Measurements from ENCODE around the gene GABPB1.

GABPB1 gene

DNA sequence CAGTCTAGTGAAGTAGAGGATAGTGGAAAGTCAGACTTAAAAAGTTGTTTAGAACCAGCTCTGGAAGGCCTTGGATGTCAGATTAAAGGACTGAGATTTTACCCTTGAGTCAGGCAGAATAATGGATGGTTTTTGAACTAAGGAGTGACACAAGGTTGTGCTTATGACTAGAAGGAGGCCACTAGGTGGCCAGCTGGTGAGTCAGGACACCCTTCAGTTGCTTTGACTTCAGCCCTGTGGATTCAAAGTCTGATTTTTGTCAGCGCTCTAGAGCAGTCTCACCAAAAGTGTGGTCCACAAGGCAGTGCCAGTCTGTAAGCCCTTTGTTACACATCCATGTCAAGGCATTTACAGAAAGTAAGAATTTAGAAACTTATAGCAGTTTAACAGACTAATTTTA lies 3.8 kb upstream of the GABPB1 start:
- Histone ChIP-seq H3K9me3 (ENCODE audit: insufficient read depth, low read length) (no peaks in the 10 kb centered on the region), H3K4me3 (ENCODE audit: low read length) (no peak overlapping the region), H3K4me1 (ENCODE audit: low read length) (peaks cover 10% of the 10 kb centered on the region), H2AFZ (ENCODE audit: low read depth, low read length) (no peak overlapping the region), H3K4me2 (ENCODE audit: low read length) (no peak overlapping the region), H3K27ac (ENCODE audit: low read length) (no peak overlapping the region), H3K9ac (ENCODE audit: low read length) (no peak overlapping the region), H3K27me3 (ENCODE audit: low read depth, low read length) (no peaks in the 10 kb centered on the region), H3K36me3 (replicated peaks; ENCODE audit: low read depth, low read length) (peaks cover 44% of the 10 kb centered on the region), H4K20me1 (ENCODE audit: insufficient read depth, low read length) (0 out of 2 replicates have a peak, but pooled peaks cover 6% of the 10 kb centered on the region), H3K79me2 (ENCODE audit: low read length) (peaks cover 48% of the 10 kb centered on the region)
- no peak for TF ChIP-seq EZH2phosphoT487 (IDR thresholded peaks at IDR 0.05; ENCODE audit: low read depth)
- TF ChIP-seq, protein P1, sequence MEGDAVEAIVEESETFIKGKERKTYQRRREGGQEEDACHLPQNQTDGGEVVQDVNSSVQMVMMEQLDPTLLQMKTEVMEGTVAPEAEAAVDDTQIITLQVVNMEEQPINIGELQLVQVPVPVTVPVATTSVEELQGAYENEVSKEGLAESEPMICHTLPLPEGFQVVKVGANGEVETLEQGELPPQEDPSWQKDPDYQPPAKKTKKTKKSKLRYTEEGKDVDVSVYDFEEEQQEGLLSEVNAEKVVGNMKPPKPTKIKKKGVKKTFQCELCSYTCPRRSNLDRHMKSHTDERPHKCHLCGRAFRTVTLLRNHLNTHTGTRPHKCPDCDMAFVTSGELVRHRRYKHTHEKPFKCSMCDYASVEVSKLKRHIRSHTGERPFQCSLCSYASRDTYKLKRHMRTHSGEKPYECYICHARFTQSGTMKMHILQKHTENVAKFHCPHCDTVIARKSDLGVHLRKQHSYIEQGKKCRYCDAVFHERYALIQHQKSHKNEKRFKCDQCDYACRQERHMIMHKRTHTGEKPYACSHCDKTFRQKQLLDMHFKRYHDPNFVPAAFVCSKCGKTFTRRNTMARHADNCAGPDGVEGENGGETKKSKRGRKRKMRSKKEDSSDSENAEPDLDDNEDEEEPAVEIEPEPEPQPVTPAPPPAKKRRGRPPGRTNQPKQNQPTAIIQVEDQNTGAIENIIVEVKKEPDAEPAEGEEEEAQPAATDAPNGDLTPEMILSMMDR (IDR thresholded peaks at IDR 0.05; ENCODE audit: low read depth, low read length), result peak; percentile 41

DNA sequence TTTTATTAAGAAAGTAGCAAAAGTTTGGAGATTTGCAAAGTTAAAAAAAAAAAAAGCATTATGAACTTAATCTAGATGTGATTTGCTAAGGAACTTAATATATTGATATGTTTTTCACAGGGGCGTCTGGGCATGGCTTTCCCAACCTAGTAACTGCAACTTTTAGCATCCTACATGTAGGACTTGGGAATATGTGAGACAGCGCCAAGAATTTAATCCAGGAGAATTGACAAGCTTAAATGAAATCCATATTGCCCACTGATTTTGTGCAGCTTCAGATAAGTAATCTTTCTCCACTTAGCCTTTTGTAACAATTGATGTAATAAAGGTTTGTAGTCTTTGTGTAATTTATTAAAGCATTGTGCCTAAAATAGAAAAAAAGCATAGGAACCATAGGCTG lies 982 bp upstream of the GABPB1 start:
- TF ChIP-seq EZH2phosphoT487 (IDR thresholded peaks at IDR 0.05; ENCODE audit: low read depth), result no peak
- TF ChIP-seq, protein P1 (IDR thresholded peaks at IDR 0.05; ENCODE audit: low read depth, low read length), result no peak
- peak overlapping the region; percentile 96 for H3K4me3 ChIP-seq (ENCODE audit: low read length)
- no peak overlapping the region for H2AFZ ChIP-seq (ENCODE audit: low read depth, low read length)
- H3K4me1 ChIP-seq (ENCODE audit: low read length), result peaks cover 21% of the 10 kb centered on the region
- no peaks in the 10 kb centered on the region for H3K27me3 ChIP-seq (ENCODE audit: low read depth, low read length)
- peak overlapping the region; percentile 70 for H3K4me2 ChIP-seq (ENCODE audit: low read length)
- H3K9me3 ChIP-seq (ENCODE audit: insufficient read depth, low read length), result no peaks in the 10 kb centered on the region
- peaks cover 20% of the 10 kb centered on the region for H4K20me1 ChIP-seq (ENCODE audit: insufficient read depth, low read length)
- H3K9ac ChIP-seq (ENCODE audit: low read length), result peak overlapping the region; percentile 97
- peaks cover 76% of the 10 kb centered on the region for H3K79me2 ChIP-seq (ENCODE audit: low read length)
- H3K36me3 ChIP-seq (replicated peaks; ENCODE audit: low read depth, low read length), result peaks cover 39% of the 10 kb centered on the region
- peak overlapping the region; percentile 88 for H3K27ac ChIP-seq (ENCODE audit: low read length)

DNA sequence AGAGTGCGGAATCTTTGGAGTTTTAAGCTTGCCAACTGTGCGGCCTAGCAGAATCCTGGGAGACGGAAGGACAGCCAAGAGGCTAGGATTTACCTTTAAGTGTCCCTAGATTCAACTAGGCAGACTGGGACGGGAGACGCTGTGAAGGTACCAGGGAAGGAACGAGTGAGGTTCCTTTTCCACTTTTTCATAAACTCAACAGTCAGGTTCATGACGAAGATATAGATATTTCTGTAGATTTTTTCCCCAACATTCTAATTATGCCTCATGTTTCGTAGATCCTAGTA lies 564 bp upstream of the GABPB1 start:
- Histone ChIP-seq H3K4me3 (ENCODE audit: low read length) (peak overlapping the region; percentile 96), H4K20me1 (ENCODE audit: insufficient read depth, low read length) (peaks cover 23% of the 10 kb centered on the region), H2AFZ (ENCODE audit: low read depth, low read length) (peak overlapping the region; percentile 10; the same call in 1 of the 2 replicates), H3K36me3 (replicated peaks; ENCODE audit: low read depth, low read length) (peaks cover 36% of the 10 kb centered on the region), H3K9ac (ENCODE audit: low read length) (peak overlapping the region; percentile 97), H3K27me3 (ENCODE audit: low read depth, low read length) (no peaks in the 10 kb centered on the region), H3K27ac (ENCODE audit: low read length) (peak overlapping the region; percentile 88), H3K4me2 (ENCODE audit: low read length) (peak overlapping the region; percentile 70), H3K9me3 (ENCODE audit: insufficient read depth, low read length) (no peaks in the 10 kb centered on the region), H3K4me1 (ENCODE audit: low read length) (peaks cover 26% of the 10 kb centered on the region), H3K79me2 (ENCODE audit: low read length) (peaks cover 81% of the 10 kb centered on the region)
- TF ChIP-seq EZH2phosphoT487 (IDR thresholded peaks at IDR 0.05; ENCODE audit: low read depth), result no peak
- TF ChIP-seq, protein P1 (IDR thresholded peaks at IDR 0.05; ENCODE audit: low read depth, low read length), result no peak

DNA sequence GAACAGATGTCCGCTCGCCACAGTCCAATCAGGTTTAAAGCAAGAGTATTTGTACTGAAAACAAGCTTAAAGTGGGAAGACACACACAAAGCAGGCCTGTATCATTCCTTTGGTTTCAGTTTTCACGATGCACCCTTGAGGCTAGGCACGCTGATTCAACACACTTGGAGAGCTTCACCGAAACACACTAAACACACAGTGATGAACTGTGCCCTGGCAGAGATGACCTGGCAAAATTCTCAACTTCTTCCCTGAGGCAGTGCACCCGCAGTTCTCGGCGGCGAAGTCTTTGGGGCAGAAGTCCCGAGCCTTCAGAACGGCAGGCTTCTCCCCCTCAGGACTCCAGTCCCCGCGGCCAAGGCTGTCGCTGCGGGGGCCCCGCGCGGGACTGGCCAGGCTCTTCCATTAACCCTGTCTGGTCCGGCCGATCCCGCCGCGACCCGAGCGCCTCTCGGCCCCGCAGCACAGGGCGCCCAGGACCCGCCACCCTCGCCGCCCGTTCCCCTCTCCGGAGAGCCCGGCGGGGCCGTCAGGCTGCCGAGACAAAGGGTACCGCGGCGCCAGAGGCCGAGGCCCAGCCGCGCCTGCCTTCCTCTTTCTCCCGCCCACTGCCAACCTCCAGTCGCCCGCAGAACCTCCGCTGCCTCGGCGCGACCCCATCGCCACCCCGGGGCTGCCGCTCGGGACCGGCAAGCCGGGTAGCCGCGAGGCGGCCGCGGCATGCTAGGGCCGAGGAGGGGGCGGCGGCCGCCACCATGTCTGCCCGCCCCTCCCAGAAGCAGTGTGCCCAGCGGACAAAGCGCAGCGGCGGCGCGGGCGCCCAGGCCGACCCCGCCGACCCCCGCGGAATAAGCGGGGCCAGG lies 792 bp downstream of the GABPB1 start:
- H3K4me2 ChIP-seq (ENCODE audit: low read length), result peak overlapping the region; percentile 70
- peaks cover 31% of the 10 kb centered on the region for H3K36me3 ChIP-seq (replicated peaks; ENCODE audit: low read depth, low read length)
- peak overlapping the region; percentile 88 for H2AFZ ChIP-seq (ENCODE audit: low read depth, low read length)
- H3K27ac ChIP-seq (ENCODE audit: low read length), result peak overlapping the region; percentile 88
- TF ChIP-seq, protein P1 (IDR thresholded peaks at IDR 0.05; ENCODE audit: low read depth, low read length), result no peak
- TF ChIP-seq EZH2phosphoT487 (IDR thresholded peaks at IDR 0.05; ENCODE audit: low read depth), result no peak
- H3K4me3 ChIP-seq (ENCODE audit: low read length), result peak overlapping the region; percentile 96
- peaks cover 92% of the 10 kb centered on the region for H3K79me2 ChIP-seq (ENCODE audit: low read length)
- no peaks in the 10 kb centered on the region for H3K27me3 ChIP-seq (ENCODE audit: low read depth, low read length)
- H4K20me1 ChIP-seq (ENCODE audit: insufficient read depth, low read length), result peaks cover 31% of the 10 kb centered on the region
- H3K4me1 ChIP-seq (ENCODE audit: low read length), result peaks cover 34% of the 10 kb centered on the region
- no peaks in the 10 kb centered on the region for H3K9me3 ChIP-seq (ENCODE audit: insufficient read depth, low read length)
- peak overlapping the region; percentile 97 for H3K9ac ChIP-seq (ENCODE audit: low read length)

Measured in OCI-LY3 (cell line).